Activated T-cell treated with anti-CD3 and anti-CD28 coated beads for 1 hour (primary cell): ENCODE results near the gene BCAN.

Experiments
- DNase-seq: peaks from one replicate; pipeline ENCODE4 v3.0.0-alpha.2; 2020; ENCODE audit warnings: low read depth

BCAN gene

GRCh38 chr1:156644146-156644545 lies 2.2 kb downstream of the BCAN start:
- no peak for DNase-seq

GRCh38 chr1:156644640-156645039 lies 2.7 kb downstream of the BCAN start:
- DNase-seq: no peak

GRCh38 chr1:156645056-156645455 lies 3.1 kb downstream of the BCAN start:
- DNase-seq: no peak

- DNase-seq: no peak
Measured at GRCh38 chr1:156645666-156646065, 3.7 kb downstream of the BCAN start.

- DNase-seq: no peak
Measured at GRCh38 chr1:156646738-156647211, 4.9 kb downstream of the BCAN start.

- DNase-seq: no peak
Measured at GRCh38 chr1:156647351-156647750, 5.4 kb downstream of the BCAN start.

- no peak for DNase-seq
Measured at GRCh38 chr1:156648496-156648895, 6.6 kb downstream of the BCAN start.

- no peak for DNase-seq
Measured at GRCh38 chr1:156648951-156649350, 7.0 kb downstream of the BCAN start.

GRCh38 chr1:156652131-156652991 lies 10.4 kb downstream of the BCAN start:
- no peak for DNase-seq

- DNase-seq: no peak
Measured at GRCh38 chr1:156652992-156653355, 11.1 kb downstream of the BCAN start.

GRCh38 chr1:156654700-156655099 lies 12.8 kb downstream of the BCAN start:
- no peak for DNase-seq

- DNase-seq: no peak
Measured at GRCh38 chr1:156655151-156655903, 13.4 kb downstream of the BCAN start.

GRCh38 chr1:156655904-156656516 lies 14.1 kb downstream of the BCAN start:
- DNase-seq: no peak

GRCh38 chr1:156656806-156657740 lies 15.2 kb downstream of the BCAN start:
- DNase-seq: peak; percentile 68

GRCh38 chr1:156657741-156658319 lies 15.9 kb downstream of the BCAN start:
- DNase-seq: no peak

- no peak for DNase-seq
Measured at GRCh38 chr1:156658496-156658895, 16.6 kb downstream of the BCAN start.

- no peak for DNase-seq
Measured at GRCh38 chr1:156658945-156659574, 17.1 kb downstream of the BCAN start.

- no peak for DNase-seq
Measured at GRCh38 chr1:156659661-156659987, 17.7 kb downstream of the BCAN start.

GRCh38 chr1:156659988-156660751 lies 18.3 kb downstream of the BCAN start:
- peak; percentile 90 for DNase-seq

- no peak for DNase-seq
Measured at GRCh38 chr1:156660752-156661112, 18.8 kb downstream of the BCAN start.
